ENCODE measurements around the gene MYL3.

DNA sequence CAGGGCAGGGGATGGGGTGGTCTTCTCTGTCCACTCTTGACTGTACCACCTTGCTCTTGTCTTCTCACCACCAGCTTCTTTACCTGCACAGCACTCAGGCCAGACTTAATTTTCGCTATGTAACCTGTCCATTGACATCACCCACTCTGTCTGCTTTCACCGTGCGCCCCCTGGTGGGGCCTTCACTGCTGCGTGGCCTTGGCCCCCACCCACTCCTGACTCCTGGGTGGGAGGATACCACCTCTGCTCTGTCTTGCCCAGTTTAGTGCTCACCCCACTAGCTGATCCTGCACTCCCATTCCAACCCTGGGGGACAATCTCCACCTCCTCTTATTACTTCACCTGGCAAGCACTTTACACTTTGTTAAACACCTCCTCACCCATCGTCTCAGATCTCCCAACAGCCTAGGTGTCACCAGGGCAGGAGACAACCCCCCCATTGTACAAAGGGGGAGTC lies 32.0 kb upstream of the MYL3 start:
- TF ChIP-seq, protein P1, sequence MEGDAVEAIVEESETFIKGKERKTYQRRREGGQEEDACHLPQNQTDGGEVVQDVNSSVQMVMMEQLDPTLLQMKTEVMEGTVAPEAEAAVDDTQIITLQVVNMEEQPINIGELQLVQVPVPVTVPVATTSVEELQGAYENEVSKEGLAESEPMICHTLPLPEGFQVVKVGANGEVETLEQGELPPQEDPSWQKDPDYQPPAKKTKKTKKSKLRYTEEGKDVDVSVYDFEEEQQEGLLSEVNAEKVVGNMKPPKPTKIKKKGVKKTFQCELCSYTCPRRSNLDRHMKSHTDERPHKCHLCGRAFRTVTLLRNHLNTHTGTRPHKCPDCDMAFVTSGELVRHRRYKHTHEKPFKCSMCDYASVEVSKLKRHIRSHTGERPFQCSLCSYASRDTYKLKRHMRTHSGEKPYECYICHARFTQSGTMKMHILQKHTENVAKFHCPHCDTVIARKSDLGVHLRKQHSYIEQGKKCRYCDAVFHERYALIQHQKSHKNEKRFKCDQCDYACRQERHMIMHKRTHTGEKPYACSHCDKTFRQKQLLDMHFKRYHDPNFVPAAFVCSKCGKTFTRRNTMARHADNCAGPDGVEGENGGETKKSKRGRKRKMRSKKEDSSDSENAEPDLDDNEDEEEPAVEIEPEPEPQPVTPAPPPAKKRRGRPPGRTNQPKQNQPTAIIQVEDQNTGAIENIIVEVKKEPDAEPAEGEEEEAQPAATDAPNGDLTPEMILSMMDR (conservative IDR thresholded peaks at IDR 0.05): peak; percentile 86
- no peak for TF ChIP-seq EZH2 (IDR thresholded peaks at IDR 0.05; ENCODE audit: low read depth)
